HepG2 (cell line): ENCODE results near the gene ELP2. TPM values are rescaled to one million over a fixed set of nuclear protein-coding genes. Genes with fewer than 3 reads are reported as not detected.

Experiments
- ATAC-seq: fragments of 200-7000 bp; cut with Tn5 transposase; 3 replicates; pipeline ENCODE4 v1.9.1; 2020; ENCODE audit warnings: mild to moderate bottlenecking, moderate library complexity
- BruUV-seq: library from RNA; stranded (reverse); fragments of 400-500 nt; replicated peaks from 2 replicates; lab custom pipeline; 2021; lab: Mats Ljungman, UMichigan
- CTCF ChIA-PET: fragments of 300-600 bp; formaldehyde crosslinking; extraction: SDS; loops from one replicate; lab custom pipeline; 2021; ENCODE audit warnings: low total read pairs, inconsistent platforms, low intra/inter-chr PET ratio; lab: Yijun Ruan, JAX
- POLR2A ChIA-PET: fragments of 350-600 bp; sonication (Branson Sonifier 250); formaldehyde crosslinking; loops from one replicate; lab custom pipeline; 2020; ENCODE audit warnings: antibody characterized with exemption, inconsistent platforms; lab: Yijun Ruan, JAX
- DNase-seq: peaks from one replicate; pipeline ENCODE4 v3.0.0-alpha.2; 2015; ENCODE audit warnings: low spot score
- FAIRE-seq: peaks from 3 replicates; lab custom pipeline; 2011; peaks lifted over from hg19 to GRCh38; lab: Jason Lieb, UNC
- H2AFZ ChIP-seq: one replicate; pipeline ENCODE4 v1.6.1; 2011; ENCODE audit warnings: low read length, inconsistent platforms
- H3K27ac ChIP-seq: fragments of 300-600 bp; 3 replicates; pipeline ENCODE4 v1.8.0; 2011; ENCODE audit warnings: mixed run types, mild to moderate bottlenecking, mixed read lengths, low read length, inconsistent platforms; ENCODE audit not compliant: insufficient read depth; ENCODE audit errors: extremely low read length
- H3K27me3 ChIP-seq, 2 experiments: fragments of 200-600 bp in 1 of 2; 2 replicates in 1 of 2; 3 replicates in 1 of 2; pipeline versions ENCODE4 v1.6.0 to v1.8.0; 2011; ENCODE audit warnings: low read length in 2 of 2, mild to moderate bottlenecking in 2 of 2, moderate library complexity in 2 of 2, inconsistent platforms in 1 of 2; ENCODE audit not compliant: insufficient read depth in 2 of 2, control insufficient read depth in 1 of 2
- H3K36me3 ChIP-seq, 2 experiments: fragments of 200-600 bp in 1 of 2; replicated peaks in 1 of 2; 2 replicates in 1 of 2; 3 replicates in 1 of 2; pipeline versions ENCODE4 v1.5.1 to v1.8.0; 2011; ENCODE audit warnings: low read length in 2 of 2, inconsistent platforms in 1 of 2; ENCODE audit not compliant: insufficient read depth in 2 of 2, control insufficient read depth in 1 of 2
- H3K4me1 ChIP-seq: 2 replicates; pipeline ENCODE4 v1.5.1; 2012; ENCODE audit warnings: low read length, inconsistent platforms; ENCODE audit not compliant: insufficient read depth
- H3K4me2 ChIP-seq: 2 replicates; pipeline ENCODE4 v1.6.0; 2011; ENCODE audit warnings: low read depth, low read length, inconsistent platforms
- H3K4me3 ChIP-seq, 3 experiments: fragments of 200-600 bp in 1 of 3; sonication (generic), shearing (Covaris generic) in 1 of 3; replicated peaks in 1 of 3; 2 replicates each; pipeline ENCODE4 v1.5.1; 2011 to 2016; ENCODE audit warnings: low read length in 3 of 3, inconsistent platforms in 2 of 3, low read depth in 2 of 3, mild to moderate bottlenecking in 2 of 3, control low read depth in 1 of 3, mixed read lengths in 1 of 3; ENCODE audit not compliant: insufficient read depth in 1 of 3
- H3K79me2 ChIP-seq: one replicate; pipeline ENCODE4 v1.6.1; 2011; ENCODE audit warnings: low read length, inconsistent platforms; ENCODE audit not compliant: insufficient read depth
- H3K9ac ChIP-seq: 2 replicates; pipeline ENCODE4 v1.6.0; 2011; ENCODE audit warnings: mild to moderate bottlenecking, low read depth, low read length, inconsistent platforms; ENCODE audit not compliant: insufficient read depth
- H3K9me3 ChIP-seq: 2 replicates; pipeline ENCODE4 v1.5.1; 2012; ENCODE audit warnings: mild to moderate bottlenecking, low read length
- H4K20me1 ChIP-seq: 2 replicates; pipeline ENCODE4 v1.6.0; 2011; ENCODE audit warnings: inconsistent platforms, mild to moderate bottlenecking, low read length, moderate library complexity; ENCODE audit not compliant: insufficient read depth
- HOXD1 ChIP-seq: sonication (generic); formaldehyde crosslinking; IDR thresholded peaks from 2 replicates; pipeline ENCODE4 v1.5.0; 2020; ENCODE audit warnings: missing genetic modification reagents
- IRF2 ChIP-seq: IDR thresholded peaks from 2 replicates; pipeline ENCODE4 v1.6.1; 2018; ENCODE audit warnings: missing genetic modification reagents, missing compliant biosample characterization
- MAF1 ChIP-seq: sonication (generic); formaldehyde crosslinking; IDR thresholded peaks from 2 replicates; pipeline ENCODE4 v1.5.0; 2020; ENCODE audit warnings: missing genetic modification reagents, borderline replicate concordance
- MAFG ChIP-seq: sonication (generic); formaldehyde crosslinking; IDR thresholded peaks from 2 replicates; pipeline ENCODE4 v1.5.1; 2020; ENCODE audit warnings: mild to moderate bottlenecking, missing genetic modification reagents
- MLLT10 ChIP-seq: sonication (generic); formaldehyde crosslinking; IDR thresholded peaks from 2 replicates; pipeline ENCODE4 v1.4.0; 2020; ENCODE audit warnings: missing genetic modification reagents
- YEATS4 ChIP-seq: sonication (generic); formaldehyde crosslinking; IDR thresholded peaks from 2 replicates; pipeline ENCODE4 v1.4.0; 2020; ENCODE audit warnings: missing genetic modification reagents, borderline replicate concordance
- ZBTB1 ChIP-seq: sonication (generic); formaldehyde crosslinking; IDR thresholded peaks from 2 replicates; pipeline ENCODE4 v1.4.0; 2020; ENCODE audit warnings: missing genetic modification reagents, borderline replicate concordance
- ZNF121 ChIP-seq: sonication (generic); formaldehyde crosslinking; IDR thresholded peaks from 2 replicates; pipeline ENCODE4 v1.5.0; 2020; ENCODE audit warnings: mild to moderate bottlenecking, missing genetic modification reagents
- ZNF17 ChIP-seq: sonication (generic); formaldehyde crosslinking; IDR thresholded peaks from 2 replicates; pipeline ENCODE4 v1.5.0; 2020; ENCODE audit warnings: mild to moderate bottlenecking, missing genetic modification reagents
- ZNF572 ChIP-seq: sonication (generic); formaldehyde crosslinking; IDR thresholded peaks from 2 replicates; pipeline ENCODE4 v1.5.1; 2020; ENCODE audit warnings: mild to moderate bottlenecking, missing genetic modification reagents
- ZNF672 ChIP-seq: sonication (generic); formaldehyde crosslinking; IDR thresholded peaks from 2 replicates; pipeline ENCODE4 v1.8.1; 2022; ENCODE audit warnings: missing genetic modification reagents
- ZNF678 ChIP-seq: sonication (generic); formaldehyde crosslinking; IDR thresholded peaks from 2 replicates; pipeline ENCODE4 v1.4.0; 2020; ENCODE audit warnings: mild to moderate bottlenecking, missing genetic modification reagents
- WGBS: methylation state at CpG from one replicate; pipeline ENCODE4 v1.1.6; 2017; ENCODE audit warnings: low lambda C conversion rate; 5-methylcytosine and 5-hydroxymethylcytosine counted together
- in situ Hi-C: cut with HindIII; loops from 2 replicates; pipeline ENCODE4 v1.10.0; 2017; ENCODE audit warnings: low pct_unique_long_range_greater_than_20kb; ENCODE audit not compliant: extremely low pct_ligation_motif_present
- intact Hi-C: fragments of 100-400 bp; cut with micrococcal nuclease; formaldehyde crosslinking; loops from one replicate; pipeline ENCODE4 v1.10.0; 2022; ENCODE audit not compliant: unreplicated experiment
- polyA plus RNA-seq, 8 experiments: library from polyadenylated mRNA; depleted of rRNA in 3 of 8; stranded (reverse) in 7 of 8; unstranded in 1 of 8; fragments of >200 nt; fragmentation: Illumina TruSeq in 4 of 8; extraction: Trizol in 4 of 8; gene quantifications; 2 replicates each; pipeline versions ENCODE4 v1.2.1 to v1.2.3, GENCODE V29; 2011 to 2016; ENCODE audit warnings: low read depth in 4 of 8, missing spikeins in 1 of 8, mixed read lengths in 1 of 8; ENCODE audit not compliant: insufficient read depth in 1 of 8
- total RNA-seq, 5 experiments: library from RNA; depleted of rRNA; stranded (reverse); fragments of >200 nt; fragmentation: Illumina TruSeq; extraction: Trizol; gene quantifications; 2 replicates each; pipeline ENCODE4 v1.2.3, GENCODE V29; 2016; ENCODE audit warnings: low read depth in 1 of 5
- TF ChIP-seq, protein P1 (sequence below): sonication (generic); formaldehyde crosslinking; IDR thresholded peaks from 2 replicates; pipeline ENCODE4 v1.4.0; 2020; ENCODE audit warnings: missing genetic modification reagents
- TF ChIP-seq, protein P2 (sequence below): sonication (generic); formaldehyde crosslinking; IDR thresholded peaks from 2 replicates; pipeline ENCODE4 v1.4.0; 2020; ENCODE audit warnings: low read depth, mild to moderate bottlenecking, missing genetic modification reagents
- TF ChIP-seq, protein P3 (sequence below): sonication (generic); formaldehyde crosslinking; IDR thresholded peaks from 2 replicates; pipeline ENCODE4 v1.5.0; 2020; ENCODE audit warnings: missing genetic modification reagents
- TF ChIP-seq, protein P4 (sequence below): sonication (generic); formaldehyde crosslinking; IDR thresholded peaks from 2 replicates; pipeline ENCODE4 v1.4.0; 2020; ENCODE audit warnings: mild to moderate bottlenecking, missing genetic modification reagents

ELP2 gene
- total and polyA plus RNA-seq, 2 of the 13 experiments (the other 11 are each of a cell fraction or from before 2014, with no cell fraction given) = 98.7 to 100 TPM

DNA sequence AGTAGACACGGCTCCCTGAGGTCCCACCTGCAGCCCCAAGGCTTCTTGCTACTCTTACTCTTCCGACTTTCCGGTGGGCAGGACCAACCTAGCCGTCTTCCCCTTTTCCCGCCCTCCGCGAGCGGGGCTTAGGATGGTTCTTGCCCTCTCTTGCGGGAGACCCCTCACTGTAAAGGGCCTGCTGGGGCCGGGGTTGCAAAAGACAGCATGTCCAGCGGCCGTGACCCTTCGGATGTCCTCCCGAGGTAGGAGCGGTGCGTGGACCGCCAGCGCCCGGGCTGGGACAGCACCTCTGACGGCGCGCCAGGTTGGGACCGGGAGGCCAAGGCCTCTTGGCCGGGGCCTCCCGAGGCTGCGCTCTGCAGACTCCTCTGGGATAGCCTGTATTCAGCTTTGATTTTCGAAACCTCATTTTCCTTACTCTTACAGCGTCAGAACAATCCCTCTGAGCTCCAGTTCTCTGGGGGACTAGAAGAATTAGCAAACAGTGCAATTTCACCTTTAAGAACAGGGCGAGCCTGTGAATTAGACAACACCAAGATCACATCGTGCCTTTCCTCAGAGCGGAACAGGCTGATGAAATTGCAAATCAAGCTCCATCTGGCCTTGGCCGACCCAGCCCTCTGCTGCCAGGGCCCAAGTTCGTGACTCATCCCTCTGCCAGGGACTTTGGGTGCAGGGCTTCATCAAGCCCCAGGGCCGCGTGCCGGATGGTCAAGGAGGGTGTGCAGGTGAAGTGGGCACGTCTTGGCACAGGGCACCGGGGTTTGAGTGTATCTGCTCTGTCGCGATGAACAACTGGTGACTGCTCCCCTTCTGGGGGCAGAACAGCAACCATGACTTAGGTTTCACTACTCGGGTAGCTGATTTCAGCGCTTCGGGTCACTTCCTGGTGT lies 58.4 kb downstream of the ELP2 start:
- BruUV-seq = no TSS peak
- no peaks in the 10 kb centered on the region for H4K20me1 ChIP-seq
- H3K27me3 ChIP-seq = no peaks in the 10 kb centered on the region; a peak in 1 of 5 replicates
- H3K9ac ChIP-seq = peak overlapping the region; percentile 95
- ATAC-seq (peak; percentile 56), FAIRE-seq (no peak), DNase-seq (peak; percentile 52)
- ChIA-PET POLR2A (interaction anchor here (0.7 to 7.4 kb wide), 9 partner anchors 8 to 58 kb away, joined by 3 to 103 read pairs (median 5); partner anchors contain the start of genes ELP2 and SLC39A6), CTCF (no interaction called here)
- in situ Hi-C loops (no loop called here), intact Hi-C loops (loop anchor here (2.0 to 10.0 kb wide), 3 partner anchors 59 to 97 kb away; partner anchors contain the start of genes ELP2 and SLC39A6)
- 3% methylated on average over 27 of the region's 43 CpGs for whole genome bisulfite sequencing
- peak overlapping the region; percentile 79 to 86 (median 81) for H3K4me3 ChIP-seq
- no peaks in the 10 kb centered on the region for H3K9me3 ChIP-seq
- H3K36me3 ChIP-seq = peaks cover 4 to 11% of the 10 kb centered on the region in 2 experiments; a peak in 2 of 5 replicates
- no peak overlapping the region for H2AFZ ChIP-seq
- peaks cover 36% of the 10 kb centered on the region for H3K79me2 ChIP-seq
- H3K4me1 ChIP-seq = peaks cover 54% of the 10 kb centered on the region
- peak overlapping the region; percentile 70 for H3K4me2 ChIP-seq
- H3K27ac ChIP-seq = peak overlapping the region; percentile 72
- no peak for TF ChIP-seq MAFG (CRISPR knock-in tag)
- TF ChIP-seq IRF2 (CRISPR knock-in tag) = peak; percentile 9; the same call in 1 of the 2 replicates
- TF ChIP-seq ZNF678 (CRISPR knock-in tag) = no peak
- peak; percentile 50; the same call in 1 of the 2 replicates for TF ChIP-seq MAF1 (CRISPR knock-in tag)
- TF ChIP-seq ZNF672 (CRISPR knock-in tag) = peak; percentile 56; the same call in 1 of the 2 replicates
- TF ChIP-seq ZNF17 (CRISPR knock-in tag) = no peak
- TF ChIP-seq, protein P1, sequence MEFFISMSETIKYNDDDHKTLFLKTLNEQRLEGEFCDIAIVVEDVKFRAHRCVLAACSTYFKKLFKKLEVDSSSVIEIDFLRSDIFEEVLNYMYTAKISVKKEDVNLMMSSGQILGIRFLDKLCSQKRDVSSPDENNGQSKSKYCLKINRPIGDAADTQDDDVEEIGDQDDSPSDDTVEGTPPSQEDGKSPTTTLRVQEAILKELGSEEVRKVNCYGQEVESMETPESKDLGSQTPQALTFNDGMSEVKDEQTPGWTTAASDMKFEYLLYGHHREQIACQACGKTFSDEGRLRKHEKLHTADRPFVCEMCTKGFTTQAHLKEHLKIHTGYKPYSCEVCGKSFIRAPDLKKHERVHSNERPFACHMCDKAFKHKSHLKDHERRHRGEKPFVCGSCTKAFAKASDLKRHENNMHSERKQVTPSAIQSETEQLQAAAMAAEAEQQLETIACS (CRISPR knock-in tag) = no peak
- TF ChIP-seq, protein P2, sequence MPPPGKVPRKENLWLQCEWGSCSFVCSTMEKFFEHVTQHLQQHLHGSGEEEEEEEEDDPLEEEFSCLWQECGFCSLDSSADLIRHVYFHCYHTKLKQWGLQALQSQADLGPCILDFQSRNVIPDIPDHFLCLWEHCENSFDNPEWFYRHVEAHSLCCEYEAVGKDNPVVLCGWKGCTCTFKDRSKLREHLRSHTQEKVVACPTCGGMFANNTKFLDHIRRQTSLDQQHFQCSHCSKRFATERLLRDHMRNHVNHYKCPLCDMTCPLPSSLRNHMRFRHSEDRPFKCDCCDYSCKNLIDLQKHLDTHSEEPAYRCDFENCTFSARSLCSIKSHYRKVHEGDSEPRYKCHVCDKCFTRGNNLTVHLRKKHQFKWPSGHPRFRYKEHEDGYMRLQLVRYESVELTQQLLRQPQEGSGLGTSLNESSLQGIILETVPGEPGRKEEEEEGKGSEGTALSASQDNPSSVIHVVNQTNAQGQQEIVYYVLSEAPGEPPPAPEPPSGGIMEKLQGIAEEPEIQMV (CRISPR knock-in tag) = no peak
- TF ChIP-seq MLLT10 (CRISPR knock-in tag) = no peak
- TF ChIP-seq HOXD1 = no peak
- TF ChIP-seq YEATS4 (CRISPR knock-in tag) = no peak; the same call in none of the 2 replicates
- TF ChIP-seq, protein P3, sequence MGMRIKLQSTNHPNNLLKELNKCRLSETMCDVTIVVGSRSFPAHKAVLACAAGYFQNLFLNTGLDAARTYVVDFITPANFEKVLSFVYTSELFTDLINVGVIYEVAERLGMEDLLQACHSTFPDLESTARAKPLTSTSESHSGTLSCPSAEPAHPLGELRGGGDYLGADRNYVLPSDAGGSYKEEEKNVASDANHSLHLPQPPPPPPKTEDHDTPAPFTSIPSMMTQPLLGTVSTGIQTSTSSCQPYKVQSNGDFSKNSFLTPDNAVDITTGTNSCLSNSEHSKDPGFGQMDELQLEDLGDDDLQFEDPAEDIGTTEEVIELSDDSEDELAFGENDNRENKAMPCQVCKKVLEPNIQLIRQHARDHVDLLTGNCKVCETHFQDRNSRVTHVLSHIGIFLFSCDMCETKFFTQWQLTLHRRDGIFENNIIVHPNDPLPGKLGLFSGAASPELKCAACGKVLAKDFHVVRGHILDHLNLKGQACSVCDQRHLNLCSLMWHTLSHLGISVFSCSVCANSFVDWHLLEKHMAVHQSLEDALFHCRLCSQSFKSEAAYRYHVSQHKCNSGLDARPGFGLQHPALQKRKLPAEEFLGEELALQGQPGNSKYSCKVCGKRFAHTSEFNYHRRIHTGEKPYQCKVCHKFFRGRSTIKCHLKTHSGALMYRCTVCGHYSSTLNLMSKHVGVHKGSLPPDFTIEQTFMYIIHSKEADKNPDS (CRISPR knock-in tag) = no peak
- TF ChIP-seq ZNF572 (CRISPR knock-in tag) = 0 out of 2 replicates have a peak, but pooled peaks have one; percentile 59
- TF ChIP-seq ZBTB1 (CRISPR knock-in tag) = no peak
- 0 out of 2 replicates have a peak, but pooled peaks have one; percentile 20 for TF ChIP-seq ZNF121 (CRISPR knock-in tag)
- TF ChIP-seq, protein P4, sequence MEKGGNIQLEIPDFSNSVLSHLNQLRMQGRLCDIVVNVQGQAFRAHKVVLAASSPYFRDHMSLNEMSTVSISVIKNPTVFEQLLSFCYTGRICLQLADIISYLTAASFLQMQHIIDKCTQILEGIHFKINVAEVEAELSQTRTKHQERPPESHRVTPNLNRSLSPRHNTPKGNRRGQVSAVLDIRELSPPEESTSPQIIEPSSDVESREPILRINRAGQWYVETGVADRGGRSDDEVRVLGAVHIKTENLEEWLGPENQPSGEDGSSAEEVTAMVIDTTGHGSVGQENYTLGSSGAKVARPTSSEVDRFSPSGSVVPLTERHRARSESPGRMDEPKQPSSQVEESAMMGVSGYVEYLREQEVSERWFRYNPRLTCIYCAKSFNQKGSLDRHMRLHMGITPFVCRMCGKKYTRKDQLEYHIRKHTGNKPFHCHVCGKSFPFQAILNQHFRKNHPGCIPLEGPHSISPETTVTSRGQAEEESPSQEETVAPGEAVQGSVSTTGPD (CRISPR knock-in tag) = no peak
